GM12878 (cell line): ENCODE results near the gene MTF2. TPM values are rescaled to one million over a fixed set of nuclear protein-coding genes. Genes with fewer than 3 reads are reported as not detected.

ENCODE experiments used
- ATAC-seq: fragments of 200-7000 bp; cut with Tn5 transposase; 3 replicates; pipeline ENCODE4 v1.9.1; 2020; ENCODE audit warnings: mild to moderate bottlenecking, moderate library complexity
- BruUV-seq: library from RNA; stranded (reverse); fragments of 400-500 nt; replicated peaks from 2 replicates; lab custom pipeline; 2021; lab: Mats Ljungman, UMichigan
- CTCF ChIA-PET: fragments of 300-600 bp; sonication (Branson Sonifier 250); formaldehyde crosslinking; extraction: SDS; loops from one replicate; lab custom pipeline; 2021; ENCODE audit warnings: inconsistent platforms; lab: Yijun Ruan, JAX
- POLR2A ChIA-PET: fragments of 350-600 bp; formaldehyde crosslinking; extraction: SDS; loops from one replicate; lab custom pipeline; 2021; ENCODE audit warnings: inconsistent platforms; lab: Charles Lee
- RAD21 ChIA-PET: fragments of 300-600 bp; sonication (Branson Sonifier 250); formaldehyde crosslinking; loops from one replicate; lab custom pipeline; 2023; ENCODE audit warnings: antibody characterized with exemption; ENCODE audit not compliant: unreplicated experiment; lab: Charles Lee
- SMC1A ChIA-PET: fragments of 300-600 bp; sonication (Branson Sonifier 250); formaldehyde crosslinking; loops from one replicate; lab custom pipeline; 2023; ENCODE audit not compliant: unreplicated experiment, uncharacterized antibody; lab: Charles Lee
- DNase-seq: peaks from one replicate; pipeline ENCODE4 v3.0.0-alpha.2; 2011; ENCODE audit warnings: low read depth, low spot score
- FAIRE-seq: peaks from 3 replicates; lab custom pipeline; 2011; peaks lifted over from hg19 to GRCh38; lab: Jason Lieb, UNC
- H2AFZ ChIP-seq: 2 replicates; pipeline ENCODE4 v1.6.0; 2011; ENCODE audit warnings: low read depth, low read length, control low read depth; ENCODE audit not compliant: control insufficient read depth
- H3K27ac ChIP-seq: 2 replicates; pipeline ENCODE4 v1.5.1; 2011; ENCODE audit warnings: control low read depth; ENCODE audit not compliant: control insufficient read depth, insufficient read depth
- H3K27me3 ChIP-seq, 2 experiments: replicated peaks in 1 of 2; 2 replicates each; pipeline versions ENCODE4 v1.6.0 to v1.6.1; 2011; ENCODE audit warnings: low read length in 1 of 2; ENCODE audit not compliant: control insufficient read depth in 2 of 2, insufficient read depth in 2 of 2
- H3K36me3 ChIP-seq, 2 experiments: 2 replicates each; pipeline ENCODE4 v1.5.1; 2011; ENCODE audit warnings: low read length in 1 of 2; ENCODE audit not compliant: control insufficient read depth in 2 of 2, insufficient read depth in 2 of 2
- H3K4me1 ChIP-seq: 2 replicates; pipeline ENCODE4 v1.6.1; 2011; ENCODE audit warnings: mild to moderate bottlenecking, low read length, moderate library complexity, mixed read lengths; ENCODE audit not compliant: control insufficient read depth, insufficient read depth
- H3K4me2 ChIP-seq: 2 replicates; pipeline ENCODE4 v1.6.0; 2011; ENCODE audit warnings: control low read depth; ENCODE audit not compliant: control insufficient read depth, insufficient read depth
- H3K4me3 ChIP-seq: fragments of 200-600 bp; sonication (generic); 2 replicates; pipeline ENCODE4 v1.5.1; 2016
- H3K79me2 ChIP-seq: 2 replicates; pipeline ENCODE4 v1.6.0; 2011; ENCODE audit warnings: low read length; ENCODE audit not compliant: control insufficient read depth, insufficient read depth
- H3K9ac ChIP-seq: 2 replicates; pipeline ENCODE4 v1.8.0; 2011; ENCODE audit warnings: low read length, control low read depth, mixed read lengths; ENCODE audit not compliant: control insufficient read depth, insufficient read depth
- H3K9me3 ChIP-seq: replicated peaks from 3 replicates; pipeline ENCODE4 v1.5.1; 2011; ENCODE audit warnings: mild to moderate bottlenecking, low read length; ENCODE audit not compliant: control insufficient read depth, insufficient read depth
- H4K20me1 ChIP-seq: 2 replicates; pipeline ENCODE4 v1.6.0; 2011; ENCODE audit not compliant: control insufficient read depth, insufficient read depth
- CEBPZ ChIP-seq: fragments of 150-350 bp; IDR thresholded peaks from 2 replicates; pipeline ENCODE4 v1.6.1; 2016; ENCODE audit warnings: low read depth, low read length
- CUX1 ChIP-seq: IDR thresholded peaks from 2 replicates; pipeline ENCODE4 v1.6.1; 2012; ENCODE audit warnings: improper control_type of control experiment, low read depth, low read length; ENCODE audit not compliant: insufficient replicate concordance
- EGR1 ChIP-seq, 2 experiments: IDR thresholded peaks; 1 replicate in 1 of 2; 2 replicates in 1 of 2; pipeline ENCODE4 v1.6.1; 2011 to 2012; ENCODE audit warnings: low read depth in 2 of 2, low read length in 2 of 2, borderline replicate concordance in 1 of 2, mild to moderate bottlenecking in 1 of 2, moderate library complexity in 1 of 2
- NBN ChIP-seq: fragments of 450-650 bp; IDR thresholded peaks from 2 replicates; pipeline ENCODE4 v1.6.1; 2016
- NR2C1 ChIP-seq: fragments of 450-650 bp; IDR thresholded peaks from 2 replicates; pipeline ENCODE4 v1.6.1; 2017; ENCODE audit warnings: antibody characterized with exemption, mild to moderate bottlenecking, moderate library complexity
- SMARCA5 ChIP-seq: fragments of 450-650 bp; IDR thresholded peaks from 2 replicates; pipeline ENCODE4 v1.6.1; 2017; ENCODE audit warnings: mild to moderate bottlenecking
- USF1 ChIP-seq: IDR thresholded peaks from 2 replicates; pipeline ENCODE4 v1.6.1; 2011; ENCODE audit warnings: borderline replicate concordance, low read depth, mild to moderate bottlenecking, moderate library complexity, mixed read lengths, low read length; ENCODE audit not compliant: insufficient read depth; ENCODE audit errors: extremely low read length
- WGBS: methylation state at CpG from one replicate; pipeline ENCODE4 v1.1.6; 2016; ENCODE audit warnings: low lambda C conversion rate; ENCODE audit not compliant: insufficient replicate concordance, insufficient coverage; ENCODE audit errors: missing lambda C conversion rate; 5-methylcytosine and 5-hydroxymethylcytosine counted together
- in situ Hi-C: fragments of 300-500 bp; cut with MboI; formaldehyde crosslinking; loops from 9 replicates; pipeline ENCODE4 v1.14.3; 2018; ENCODE audit warnings: mixed read lengths
- intact Hi-C: fragments of 100-400 bp; cut with micrococcal nuclease; formaldehyde crosslinking; loops from one replicate; pipeline ENCODE4 v1.14.2; 2022; ENCODE audit not compliant: unreplicated experiment
- polyA plus RNA-seq, 11 experiments: library from polyadenylated mRNA; depleted of rRNA in 4 of 11; unstranded in 6 of 11; stranded (reverse) in 5 of 11; fragments of >200 nt; fragmentation: Nextera tagmentation in 4 of 11; fragmentation: Illumina TruSeq in 1 of 11; extraction: Ambion mirVana in 4 of 11; extraction: Trizol in 1 of 11; gene quantifications; 1 replicate in 1 of 11; 2 replicates in 10 of 11; pipeline versions ENCODE4 v1.2.1 to v1.2.3, GENCODE V29; 2011 to 2016; ENCODE audit warnings: inconsistent platforms in 2 of 11, missing spikeins in 2 of 11, low read depth in 1 of 11
- total RNA-seq, 4 experiments: library from RNA; depleted of rRNA in 3 of 4; stranded (reverse); fragments of >200 nt in 3 of 4; fragmentation: Illumina TruSeq in 1 of 4; extraction: Trizol in 1 of 4; gene quantifications; 2 replicates each; pipeline versions ENCODE4 v1.2.1 to v1.2.3, GENCODE V29; 2013 to 2021

MTF2 gene
- total and polyA plus RNA-seq, 10 of the 15 experiments (the other 5 are each of a cell fraction or from before 2014, with no cell fraction given) = 22.6 to 74.9 (median 42.8) TPM

- Histone ChIP-seq H3K79me2 (peaks cover 24% of the 10 kb centered on the region), H3K36me3 (peaks cover 2 to 19% of the 10 kb centered on the region in 2 experiments), H3K4me1 (no peaks in the 10 kb centered on the region), H4K20me1 (no peaks in the 10 kb centered on the region), H3K4me2 (no peak overlapping the region), H3K9me3 (no peaks in the 10 kb centered on the region; the same call in 2 of the 3 replicates), H3K4me3 (no peak overlapping the region), H3K27ac (no peak overlapping the region), H3K27me3 (no peaks in the 10 kb centered on the region), H2AFZ (no peak overlapping the region), H3K9ac (no peak overlapping the region)
- TF ChIP-seq EGR1 (IDR thresholded peaks at IDR 0.05; ENCODE audit: borderline replicate concordance in 1 of 2, low read depth in 2 of 2, low read length in 2 of 2) (no peak), USF1 (no peak), NR2C1 (no peak), SMARCA5 (no peak), CEBPZ (no peak), NBN (no peak), CUX1 (no peak)
- intact Hi-C loops (no loop called here), in situ Hi-C loops (no loop called here)
- DNase-seq = no peak
- no TSS peak for BruUV-seq
- SMC1A ChIA-PET = interaction anchor here (1.0 to 2.4 kb wide), 6 partner anchors 10 to 79 kb away, joined by 3 to 7 read pairs (median 4); no protein-coding TSS in a partner anchor
- CTCF ChIA-PET = interaction anchor here (1.0 kb wide), 2 partner anchors 33 to 113 kb away, joined by 3 read pairs; no protein-coding TSS in a partner anchor
- RAD21 ChIA-PET = no interaction called here
- POLR2A ChIA-PET = interaction anchor here (0.5 to 1.1 kb wide), 2 partner anchors 9 to 20 kb away, joined by 4 read pairs; no protein-coding TSS in a partner anchor
- WGBS = 93% methylated on average over 2 of the region's 2 CpGs
- FAIRE-seq = no peak
- no peak for ATAC-seq
Observed at GRCh38 chr1:93159337-93159736, 80.3 kb downstream of the MTF2 start.
